Activated CD4-positive, alpha-beta T cell treated with anti-CD3 and anti-CD28 coated beads for 48 hours (primary cell): Measurements from ENCODE around the gene ZFP91.
A peak's percentile ranks its signal among the peaks of the same experiment; 100 is the strongest.

Experiments used
- DNase-seq: peaks from one replicate; pipeline ENCODE4 v3.0.0-alpha.2; 2020

The ZFP91 gene

DNA sequence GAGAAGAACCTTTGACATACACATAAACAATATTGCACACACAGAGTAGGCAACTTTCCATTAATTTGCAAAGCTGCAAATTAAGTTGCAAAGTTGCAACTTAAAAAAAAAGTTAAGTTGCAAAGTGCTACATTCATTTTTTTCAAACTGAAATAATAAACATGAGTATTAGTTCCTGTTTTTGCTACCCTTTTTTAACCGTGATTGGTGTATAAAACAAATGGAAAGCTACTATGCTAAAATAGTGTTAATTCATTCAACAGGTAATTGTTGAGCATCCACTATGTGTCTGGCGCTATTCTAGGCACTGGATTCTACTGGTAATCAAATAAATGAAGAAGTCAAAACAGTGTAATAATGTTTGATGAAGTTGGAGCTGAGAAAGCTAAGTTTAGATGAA, 8.1 kb downstream of the ZFP91 start:
- DNase-seq, result no peak

DNA sequence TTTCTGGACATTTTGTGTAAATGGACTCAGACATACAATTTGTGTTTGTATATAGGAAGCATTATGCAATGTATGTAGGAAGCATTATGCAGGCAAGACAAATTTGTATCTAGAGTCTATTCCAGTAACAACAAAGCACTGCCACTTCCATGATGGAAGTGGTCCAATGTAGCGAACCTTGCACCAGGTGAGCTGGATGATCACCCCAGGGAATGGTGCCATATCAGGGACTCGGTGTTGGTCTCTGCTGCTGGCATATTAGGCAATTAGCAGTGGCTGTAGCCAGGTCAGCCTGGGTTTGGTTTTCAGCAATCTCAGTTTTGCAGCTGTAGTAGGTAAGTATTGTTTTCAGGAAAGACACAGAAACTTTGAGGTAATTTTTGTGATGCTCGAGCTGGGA, 12.8 kb downstream of the ZFP91 start:
- DNase-seq, result no peak

DNA sequence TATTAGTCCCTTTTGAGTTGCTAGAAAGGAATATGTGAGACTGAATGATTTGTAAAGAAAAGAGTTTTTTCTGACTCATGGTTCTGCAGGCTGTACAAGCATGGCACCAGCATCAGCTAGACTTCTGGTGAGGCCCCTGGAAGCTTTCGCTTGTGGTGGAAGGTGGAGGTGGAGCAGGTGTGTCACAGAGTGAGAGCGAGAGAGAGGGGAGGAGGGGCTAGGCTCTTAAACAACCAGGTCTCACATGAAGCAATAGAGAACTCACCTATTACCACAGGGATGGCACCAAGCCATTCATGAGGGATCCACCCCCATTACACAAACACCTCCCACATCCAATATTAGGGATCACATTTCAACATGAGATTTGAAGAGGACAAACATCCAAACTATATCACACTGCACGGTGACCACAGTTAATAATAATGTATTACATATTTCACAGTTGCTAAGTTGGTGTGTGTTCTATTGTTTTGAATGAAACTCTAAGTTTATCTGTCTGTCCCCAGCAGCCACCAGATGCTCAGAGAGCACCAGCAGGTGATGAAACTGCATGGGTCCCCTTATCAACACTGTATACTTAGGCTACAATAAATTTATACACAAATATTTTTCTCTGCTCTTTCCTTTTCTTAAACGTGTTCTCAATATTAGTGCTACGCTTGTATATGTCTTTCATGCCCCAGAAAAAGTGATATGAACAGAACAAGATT, 14.1 kb downstream of the ZFP91 start:
- DNase-seq, result peak; percentile 76

DNA sequence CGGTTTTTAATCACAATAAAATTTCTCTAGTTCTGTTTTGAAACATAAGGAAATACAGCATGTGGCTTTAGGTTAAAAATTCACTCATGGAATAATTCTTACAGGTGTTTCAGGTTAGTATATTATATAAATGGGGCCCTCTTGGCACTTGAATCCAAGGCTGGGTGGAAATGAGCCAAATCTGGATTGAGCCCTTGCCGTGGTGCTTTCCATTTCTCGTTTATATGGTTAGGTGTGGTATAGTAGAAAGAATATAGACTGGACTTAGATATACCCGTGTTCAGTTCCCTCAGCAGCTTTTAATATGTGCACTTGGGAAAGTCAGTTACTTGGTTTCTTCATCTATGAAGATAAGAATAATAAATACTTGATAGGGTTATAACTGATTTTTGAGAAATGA, 16.0 kb downstream of the ZFP91 start:
- no peak for DNase-seq

DNA sequence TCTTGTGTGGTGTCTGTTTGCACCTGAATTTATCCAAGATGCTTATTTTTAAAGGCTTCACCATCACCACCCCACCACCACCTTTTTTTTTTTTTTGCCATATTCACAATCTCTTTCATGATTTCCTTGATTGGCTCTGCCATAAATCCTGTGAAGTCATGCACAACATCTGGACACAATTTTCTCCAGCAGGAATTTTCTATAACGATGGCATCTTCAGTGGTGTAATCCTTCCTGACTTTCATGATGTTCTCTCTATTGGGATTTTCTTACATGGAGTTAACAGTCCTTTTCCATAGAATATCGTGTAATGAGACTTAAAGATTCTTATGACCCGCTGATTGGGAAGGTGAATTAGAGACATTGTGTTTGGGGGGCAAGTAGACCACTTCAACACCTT, 17.8 kb downstream of the ZFP91 start:
- DNase-seq, result no peak

DNA sequence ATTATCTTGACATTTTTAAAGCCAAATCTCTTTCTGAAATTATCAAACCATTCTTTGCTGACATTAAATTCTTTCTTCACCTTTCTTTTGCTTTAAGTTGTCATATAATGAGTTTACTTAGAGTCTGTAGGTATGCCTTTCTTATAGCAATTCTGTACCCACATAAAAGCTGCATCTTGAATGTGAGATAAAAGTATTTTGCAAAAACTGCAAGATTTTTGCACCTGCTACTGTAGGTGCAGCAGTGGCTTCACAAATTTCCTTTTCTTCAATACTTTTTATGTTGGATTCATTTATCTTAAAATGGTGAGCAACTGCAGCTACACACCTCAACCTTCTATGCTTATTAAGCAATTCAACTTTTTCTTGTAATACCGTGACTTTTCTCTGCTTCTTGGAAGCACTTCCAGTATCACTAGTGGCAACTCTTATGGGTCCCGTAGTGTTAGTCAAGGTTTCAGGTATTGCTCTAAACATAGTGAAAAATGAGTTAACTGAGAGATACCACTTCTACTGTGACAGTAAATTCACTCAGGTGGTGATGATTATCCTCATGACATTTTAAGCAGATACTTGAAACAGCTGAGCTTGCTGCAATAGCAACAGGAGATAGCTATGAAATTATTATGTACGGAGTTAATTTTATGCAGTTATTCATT, 18.8 kb downstream of the ZFP91 start:
- DNase-seq, result no peak

DNA sequence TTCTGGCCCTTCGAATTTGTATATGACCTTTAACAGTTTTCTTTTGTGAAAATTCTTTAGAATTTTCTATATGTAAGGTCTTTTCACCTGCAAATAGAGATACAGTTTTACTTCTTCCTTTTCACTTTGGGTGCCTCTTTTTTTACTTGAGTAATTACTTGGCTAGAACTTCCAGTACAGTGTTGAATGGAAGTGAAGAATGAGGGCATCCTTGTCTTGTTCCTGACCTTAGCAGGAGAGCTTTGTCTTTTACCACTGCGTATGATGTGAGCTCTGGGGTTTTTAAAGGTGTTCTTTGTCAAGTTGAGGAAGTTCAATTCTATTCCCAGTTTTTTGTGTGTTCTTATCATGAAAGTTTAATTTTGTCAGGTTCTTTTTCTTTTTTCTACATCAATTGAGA, 21.6 kb downstream of the ZFP91 start:
- DNase-seq, result no peak

DNA sequence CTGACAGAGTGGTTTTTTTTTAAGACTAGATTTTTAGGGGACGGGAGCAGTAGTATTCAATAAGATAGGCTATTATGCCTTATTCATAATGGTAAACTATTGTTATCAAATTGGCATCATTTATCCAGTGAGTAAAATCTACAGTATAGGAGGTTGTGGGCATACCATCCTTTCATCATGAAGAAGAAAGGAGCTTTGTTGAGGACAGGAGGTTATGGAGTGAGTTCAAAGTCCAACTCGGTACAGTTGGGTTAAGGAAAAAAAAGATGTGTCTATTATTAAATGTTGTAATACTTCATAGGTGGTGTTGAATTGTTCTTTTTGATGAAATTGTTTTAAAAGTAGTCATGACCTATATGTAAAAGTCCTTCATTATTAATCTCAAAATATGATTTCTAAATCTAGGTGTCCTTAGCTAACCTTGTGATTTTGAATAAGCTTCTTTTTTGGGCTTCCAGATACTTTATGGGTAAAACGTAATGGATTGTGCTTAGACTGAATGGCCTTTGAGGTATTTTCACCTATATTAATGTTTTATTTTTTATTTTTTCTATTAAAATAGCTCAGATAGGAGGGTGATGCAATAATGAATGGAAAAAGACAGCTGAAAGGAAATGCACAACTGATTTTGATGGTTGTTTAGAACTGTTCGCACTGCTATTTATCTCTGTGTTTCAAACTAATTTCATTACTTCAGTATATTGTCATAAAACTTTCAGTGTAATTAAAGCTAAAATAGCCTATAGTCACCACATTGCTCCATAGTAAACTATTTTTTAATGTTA, 28.3 kb downstream of the ZFP91 start:
- DNase-seq, result no peak

DNA sequence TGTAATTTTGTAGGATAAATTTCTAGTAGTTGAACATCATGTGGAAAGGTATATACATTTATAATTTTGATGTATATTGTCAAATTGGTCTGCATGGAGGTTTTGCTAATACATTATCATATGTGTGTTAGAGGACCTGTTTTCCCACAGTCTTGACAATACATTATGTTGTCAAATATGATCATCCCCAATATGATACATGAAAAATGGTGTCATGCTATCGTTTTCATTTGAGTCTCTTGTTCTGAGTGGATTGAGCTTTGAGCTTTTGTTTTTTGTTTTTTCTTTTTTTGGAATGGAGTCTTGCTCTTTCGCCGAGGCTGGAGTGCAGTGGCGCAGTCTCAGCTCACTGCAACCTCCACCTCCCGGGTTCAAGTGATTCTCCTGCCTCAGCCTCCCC, 29.5 kb downstream of the ZFP91 start:
- DNase-seq, result no peak

DNA sequence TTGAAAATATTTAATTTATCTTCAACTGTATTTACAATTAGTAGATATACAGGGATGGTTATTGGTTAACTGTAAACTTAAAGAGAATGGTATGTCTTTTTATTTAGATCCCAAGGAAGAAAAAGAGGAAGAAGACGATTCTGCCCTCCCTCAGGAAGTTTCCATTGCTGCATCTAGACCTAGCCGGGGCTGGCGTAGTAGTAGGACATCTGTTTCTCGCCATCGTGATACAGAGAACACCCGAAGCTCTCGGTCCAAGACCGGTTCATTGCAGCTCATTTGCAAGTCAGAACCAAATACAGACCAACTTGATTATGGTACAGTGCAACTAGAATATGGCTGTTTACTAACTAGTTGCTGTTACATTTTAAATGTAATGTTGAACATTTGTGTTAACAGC, 30.9 kb downstream of the ZFP91 start:
- DNase-seq, result no peak

DNA sequence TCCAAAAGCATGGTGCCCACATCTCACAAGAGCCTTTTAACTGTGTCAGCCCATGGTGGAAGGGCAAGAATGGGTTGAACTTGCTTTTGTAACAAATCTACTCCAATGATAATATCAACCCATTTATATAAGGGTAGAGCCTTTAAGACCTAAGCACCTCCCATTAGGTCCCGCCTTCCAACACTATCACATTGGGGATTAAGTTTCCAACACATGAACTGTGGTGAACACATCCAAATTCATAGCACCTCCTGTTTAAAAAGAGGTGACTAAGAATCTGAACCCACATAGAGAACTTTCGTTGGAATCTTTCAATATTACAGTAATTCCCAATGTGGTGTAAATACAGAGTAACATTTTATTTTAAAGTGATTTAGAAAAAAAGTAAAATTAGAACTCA, 34.4 kb downstream of the ZFP91 start:
- DNase-seq, result no peak

DNA sequence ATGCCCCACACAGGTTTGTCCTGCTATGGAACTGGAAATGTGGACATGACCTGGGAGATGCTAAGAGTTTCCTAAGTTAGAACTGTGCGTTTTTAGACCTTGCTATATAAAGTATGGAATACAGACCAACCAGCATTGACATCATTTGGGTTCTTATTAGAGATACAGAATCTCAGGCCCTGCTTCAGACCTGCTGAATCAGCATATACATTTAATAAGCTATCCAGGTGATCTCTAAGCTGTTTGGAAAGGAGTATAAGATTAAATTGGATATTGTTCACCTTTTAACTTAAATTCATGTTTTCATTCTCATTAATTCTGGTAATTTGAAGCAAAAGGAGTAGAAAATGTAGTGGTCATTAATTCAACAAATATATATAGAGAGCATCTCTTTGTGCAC, 36.7 kb downstream of the ZFP91 start:
- DNase-seq, result no peak

DNA sequence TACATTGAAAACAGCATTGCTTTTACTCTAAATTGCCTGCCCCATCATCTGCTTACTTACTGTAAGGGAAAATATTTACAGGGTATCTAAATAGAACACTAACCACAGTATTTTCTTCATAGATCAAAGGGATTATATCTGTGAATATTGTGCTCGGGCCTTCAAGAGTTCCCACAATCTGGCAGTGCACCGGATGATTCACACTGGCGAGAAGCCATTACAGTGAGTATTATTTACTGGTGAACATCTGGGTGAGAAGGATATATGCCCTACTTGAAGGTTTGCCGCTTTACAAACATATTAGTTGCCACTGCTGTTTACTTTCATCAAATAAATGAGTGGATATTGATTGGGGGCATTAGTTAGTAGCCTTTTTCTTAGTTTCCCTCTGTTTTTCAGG, 37.7 kb downstream of the ZFP91 start:
- DNase-seq, result no peak

DNA sequence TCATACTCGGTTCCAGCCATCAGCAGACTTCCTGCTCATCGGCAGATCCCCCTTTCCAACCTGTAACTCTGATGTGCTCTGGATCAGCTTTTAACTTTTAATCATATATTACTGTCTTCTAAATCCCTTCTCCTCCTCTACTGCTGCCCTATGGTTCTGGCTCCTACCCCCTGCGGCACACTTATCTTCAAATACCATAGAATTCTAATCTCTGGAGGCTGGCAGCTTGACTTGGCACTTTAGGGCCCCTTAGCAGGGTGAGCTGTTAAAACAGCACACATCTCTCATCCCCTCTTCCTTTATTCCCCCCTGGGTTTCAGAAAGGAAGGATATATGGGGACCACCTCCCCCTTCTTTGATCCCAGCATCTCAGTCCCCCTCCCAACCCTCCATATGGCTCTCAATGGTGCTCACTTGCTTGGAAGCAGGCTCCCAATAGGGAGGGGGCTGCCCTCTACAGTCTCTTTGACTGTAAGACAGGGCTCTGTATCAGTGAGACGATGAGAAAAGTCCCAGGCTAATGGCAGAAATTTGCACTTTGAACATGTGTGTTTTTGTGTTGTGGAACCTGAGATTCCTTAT, 39.2 kb downstream of the ZFP91 start:
- DNase-seq, result no peak

DNA sequence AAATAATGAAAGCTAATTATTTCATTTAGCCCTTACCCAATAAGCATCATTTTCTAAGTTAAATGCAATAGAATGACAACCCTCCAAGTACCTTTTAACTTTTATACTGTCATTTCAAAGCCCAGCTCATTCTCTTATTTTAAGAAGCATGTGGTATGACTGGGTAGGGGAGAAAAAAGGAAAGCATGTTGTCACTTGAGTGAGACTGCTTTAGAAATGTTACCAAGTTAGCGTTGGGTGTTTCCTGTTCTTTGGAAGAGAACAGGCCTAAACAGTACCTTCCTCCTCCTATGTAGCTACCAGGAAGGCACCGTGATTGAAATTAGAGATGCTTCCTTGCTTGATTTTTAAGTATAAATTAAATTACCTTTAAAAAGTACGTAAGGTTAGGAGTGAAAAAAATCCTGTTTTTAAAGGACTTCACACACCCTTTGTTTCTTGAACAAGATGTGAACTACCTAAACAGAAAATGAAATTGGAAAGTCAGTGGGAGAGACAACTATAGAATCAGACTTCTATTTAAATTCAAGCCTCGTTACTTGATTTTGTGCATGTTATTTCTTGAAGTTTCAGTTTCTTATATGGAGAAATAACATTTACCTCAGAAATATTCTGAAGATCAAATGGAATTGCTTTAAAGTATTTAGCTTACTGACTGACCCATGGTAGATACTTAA, 42.9 kb downstream of the ZFP91 start:
- no peak for DNase-seq

DNA sequence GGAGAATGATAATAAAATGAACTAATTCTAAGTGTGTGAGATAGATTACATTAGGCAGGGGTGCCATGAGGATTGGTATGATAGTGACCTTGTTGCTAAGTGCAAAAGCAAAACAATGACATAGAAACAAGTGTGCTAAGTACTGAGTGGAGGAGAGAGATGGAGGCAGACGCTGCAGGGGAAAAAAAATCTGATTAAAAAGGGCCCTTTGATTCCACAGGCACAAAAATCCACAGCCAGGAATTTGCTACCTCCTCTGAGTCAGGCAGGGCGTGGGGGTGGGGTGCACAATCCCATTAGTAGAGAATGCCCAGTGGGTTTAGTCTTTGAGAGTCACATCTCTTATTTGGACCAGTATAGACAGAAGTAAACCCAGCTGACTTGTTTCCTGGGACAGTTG, 43.5 kb downstream of the ZFP91 start, which contains the start of gene CNTF:
TSS of gene CNTF (plus strand) at position 322 of the 400 bp plus-strand sequence. CDS start 88 bp downstream, outside the sequence.
- DNase-seq, result no peak

DNA sequence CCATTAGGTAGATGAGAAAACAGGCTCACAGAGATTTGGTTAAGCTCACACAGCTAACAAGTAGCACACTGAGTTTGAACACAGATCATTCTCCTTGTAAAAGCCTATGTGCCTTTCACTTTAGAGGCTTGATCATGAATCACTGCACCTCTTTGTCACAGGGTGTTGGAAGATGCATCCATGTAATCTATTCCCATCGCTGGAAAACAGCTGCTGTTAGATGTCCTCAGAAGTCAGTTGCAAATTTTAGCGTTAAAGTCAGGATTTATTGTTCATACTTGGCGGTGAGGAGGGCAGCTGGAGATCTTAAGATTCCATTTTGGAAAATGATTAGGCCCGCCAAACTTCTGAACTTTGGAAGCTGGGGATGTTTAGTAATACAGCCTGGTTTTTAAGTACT, 46.2 kb downstream of the ZFP91 start:
- DNase-seq, result no peak

DNA sequence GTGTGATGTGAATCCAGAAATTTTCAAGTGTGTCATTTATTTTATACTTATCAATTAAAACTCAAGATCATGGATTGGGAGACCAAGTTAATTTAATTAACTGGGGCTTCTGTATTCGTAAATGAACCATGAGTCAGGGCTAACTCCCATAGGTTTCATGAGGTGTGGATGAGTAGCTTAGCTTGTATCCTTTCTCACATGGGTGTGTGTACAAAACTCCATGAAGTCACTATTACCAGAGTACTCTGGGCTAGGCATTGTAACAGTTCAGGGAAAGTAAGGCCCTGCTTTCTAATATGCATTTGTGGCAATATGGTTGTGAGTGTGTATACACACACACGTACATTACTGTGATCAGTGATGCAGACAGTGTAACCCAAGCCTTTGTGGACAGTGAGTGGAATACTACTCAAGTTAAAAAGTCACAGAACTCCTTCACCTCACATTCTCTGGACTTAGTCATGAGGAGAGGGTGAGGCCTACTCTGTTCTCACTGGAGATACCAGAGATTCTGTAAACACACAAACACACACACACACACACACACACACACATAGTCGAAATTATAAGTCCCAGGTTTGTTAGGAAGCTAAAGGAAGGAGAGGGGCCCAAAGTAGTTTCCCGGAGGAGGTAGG, 47.1 kb downstream of the ZFP91 start:
- no peak for DNase-seq

DNA sequence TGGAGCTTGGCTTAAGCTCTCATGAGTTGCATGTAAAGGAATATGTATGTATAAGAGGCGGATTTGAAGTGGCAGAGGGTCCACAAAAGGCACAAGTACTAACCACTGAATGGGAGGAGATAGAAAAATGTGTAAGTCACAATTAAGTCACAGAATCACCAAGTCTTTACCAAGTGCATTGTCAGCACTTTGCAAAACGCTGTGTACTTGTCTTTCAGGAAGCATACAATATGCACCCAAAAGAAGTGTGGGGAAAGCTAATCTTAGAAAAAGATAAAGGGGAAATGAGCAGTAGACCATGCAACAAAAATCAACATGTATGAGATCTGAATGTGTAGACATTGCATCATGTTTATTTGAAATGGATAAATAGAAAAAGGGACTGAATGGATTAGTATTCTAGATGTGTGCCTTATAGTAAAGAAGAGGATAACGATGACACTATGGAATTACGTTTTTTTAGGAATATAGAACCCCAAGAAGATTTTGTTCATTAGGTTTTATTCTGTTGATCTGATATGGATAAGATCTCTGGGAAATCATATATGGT, 48.1 kb downstream of the ZFP91 start:
- DNase-seq, result no peak

DNA sequence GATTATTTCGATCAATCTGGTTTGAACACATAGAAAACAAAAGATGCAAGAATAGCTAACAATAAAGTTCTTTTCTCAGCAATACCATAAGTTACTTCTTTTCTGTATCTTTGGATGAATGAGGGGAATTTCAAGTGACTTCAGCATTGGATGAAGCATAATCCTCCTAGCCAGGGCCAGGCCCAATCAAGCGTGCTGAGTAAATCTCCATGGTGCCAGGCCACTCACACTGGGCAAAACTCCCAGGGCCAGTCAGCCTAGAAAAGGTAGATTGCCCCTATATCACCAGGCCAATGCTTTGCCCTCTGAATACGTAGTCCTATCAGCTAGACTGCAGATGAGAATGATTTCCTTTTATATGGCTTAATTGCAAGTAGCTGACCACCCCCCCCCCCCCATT, 49.6 kb downstream of the ZFP91 start:
- no peak for DNase-seq

DNA sequence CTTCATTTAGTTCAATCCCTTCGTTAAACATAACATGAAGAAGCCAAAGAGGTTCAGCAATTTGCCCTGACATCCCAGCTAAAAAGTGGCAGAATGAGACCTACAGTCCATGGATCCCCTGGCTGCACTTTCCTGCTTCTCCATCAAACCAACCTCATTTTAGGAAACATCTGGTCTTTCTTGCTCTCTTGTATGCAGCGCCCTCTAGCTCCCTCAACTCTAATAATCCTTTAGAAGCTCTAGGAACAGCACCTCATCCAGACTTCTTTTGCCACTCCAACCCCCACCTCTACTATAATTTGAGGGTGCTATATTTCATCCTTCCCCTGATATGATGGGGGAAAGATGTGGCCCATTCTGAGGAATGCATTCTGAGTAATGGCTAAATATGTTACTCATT, 51.0 kb downstream of the ZFP91 start:
- DNase-seq, result no peak

DNA sequence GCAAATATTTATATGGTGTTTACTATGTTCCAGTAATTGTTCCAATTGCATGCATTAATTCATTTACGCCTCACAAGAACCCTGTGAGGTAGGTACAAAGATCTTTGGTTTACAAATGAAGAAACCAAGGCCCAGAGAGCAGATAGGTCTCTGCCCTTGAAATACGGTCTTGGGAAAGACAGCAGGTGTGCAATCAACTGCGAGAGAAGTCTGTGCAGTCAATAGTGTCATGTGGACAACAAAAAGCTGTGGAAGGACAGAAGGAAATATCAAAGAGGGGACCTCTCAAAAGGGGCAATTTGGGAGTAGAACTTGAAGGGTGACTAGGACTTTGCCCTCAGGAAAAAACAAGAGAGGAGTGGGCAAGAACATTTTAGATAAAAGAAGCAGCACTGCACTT, 52.5 kb downstream of the ZFP91 start:
- no peak for DNase-seq
